ENCODE data around the gene DDIT3.

GRCh38 chr12:57568838-57569237 is 48.5 kb upstream of the DDIT3 start:
- TF ChIP-seq, protein P1, sequence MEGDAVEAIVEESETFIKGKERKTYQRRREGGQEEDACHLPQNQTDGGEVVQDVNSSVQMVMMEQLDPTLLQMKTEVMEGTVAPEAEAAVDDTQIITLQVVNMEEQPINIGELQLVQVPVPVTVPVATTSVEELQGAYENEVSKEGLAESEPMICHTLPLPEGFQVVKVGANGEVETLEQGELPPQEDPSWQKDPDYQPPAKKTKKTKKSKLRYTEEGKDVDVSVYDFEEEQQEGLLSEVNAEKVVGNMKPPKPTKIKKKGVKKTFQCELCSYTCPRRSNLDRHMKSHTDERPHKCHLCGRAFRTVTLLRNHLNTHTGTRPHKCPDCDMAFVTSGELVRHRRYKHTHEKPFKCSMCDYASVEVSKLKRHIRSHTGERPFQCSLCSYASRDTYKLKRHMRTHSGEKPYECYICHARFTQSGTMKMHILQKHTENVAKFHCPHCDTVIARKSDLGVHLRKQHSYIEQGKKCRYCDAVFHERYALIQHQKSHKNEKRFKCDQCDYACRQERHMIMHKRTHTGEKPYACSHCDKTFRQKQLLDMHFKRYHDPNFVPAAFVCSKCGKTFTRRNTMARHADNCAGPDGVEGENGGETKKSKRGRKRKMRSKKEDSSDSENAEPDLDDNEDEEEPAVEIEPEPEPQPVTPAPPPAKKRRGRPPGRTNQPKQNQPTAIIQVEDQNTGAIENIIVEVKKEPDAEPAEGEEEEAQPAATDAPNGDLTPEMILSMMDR (IDR thresholded peaks at IDR 0.05; ENCODE audit: poor library complexity, severe bottlenecking), result no peak
- TF ChIP-seq EZH2 (IDR thresholded peaks at IDR 0.05; ENCODE audit: borderline replicate concordance, insufficient read depth, low read length, poor library complexity, severe bottlenecking) (no peak), POLR2AphosphoS5 (IDR thresholded peaks at IDR 0.05) (no peak), TAF1 (IDR thresholded peaks at IDR 0.05; ENCODE audit: low read depth) (no peak), EP300 (conservative IDR thresholded peaks at IDR 0.05; ENCODE audit: poor library complexity, severe bottlenecking) (no peak), SMC3 (conservative IDR thresholded peaks at IDR 0.05; ENCODE audit: poor library complexity) (no peak), RAD21 (conservative IDR thresholded peaks at IDR 0.05) (no peak), MXI1 (conservative IDR thresholded peaks at IDR 0.05; ENCODE audit: poor library complexity, severe bottlenecking) (no peak)
- TF ChIP-seq, protein P2, sequence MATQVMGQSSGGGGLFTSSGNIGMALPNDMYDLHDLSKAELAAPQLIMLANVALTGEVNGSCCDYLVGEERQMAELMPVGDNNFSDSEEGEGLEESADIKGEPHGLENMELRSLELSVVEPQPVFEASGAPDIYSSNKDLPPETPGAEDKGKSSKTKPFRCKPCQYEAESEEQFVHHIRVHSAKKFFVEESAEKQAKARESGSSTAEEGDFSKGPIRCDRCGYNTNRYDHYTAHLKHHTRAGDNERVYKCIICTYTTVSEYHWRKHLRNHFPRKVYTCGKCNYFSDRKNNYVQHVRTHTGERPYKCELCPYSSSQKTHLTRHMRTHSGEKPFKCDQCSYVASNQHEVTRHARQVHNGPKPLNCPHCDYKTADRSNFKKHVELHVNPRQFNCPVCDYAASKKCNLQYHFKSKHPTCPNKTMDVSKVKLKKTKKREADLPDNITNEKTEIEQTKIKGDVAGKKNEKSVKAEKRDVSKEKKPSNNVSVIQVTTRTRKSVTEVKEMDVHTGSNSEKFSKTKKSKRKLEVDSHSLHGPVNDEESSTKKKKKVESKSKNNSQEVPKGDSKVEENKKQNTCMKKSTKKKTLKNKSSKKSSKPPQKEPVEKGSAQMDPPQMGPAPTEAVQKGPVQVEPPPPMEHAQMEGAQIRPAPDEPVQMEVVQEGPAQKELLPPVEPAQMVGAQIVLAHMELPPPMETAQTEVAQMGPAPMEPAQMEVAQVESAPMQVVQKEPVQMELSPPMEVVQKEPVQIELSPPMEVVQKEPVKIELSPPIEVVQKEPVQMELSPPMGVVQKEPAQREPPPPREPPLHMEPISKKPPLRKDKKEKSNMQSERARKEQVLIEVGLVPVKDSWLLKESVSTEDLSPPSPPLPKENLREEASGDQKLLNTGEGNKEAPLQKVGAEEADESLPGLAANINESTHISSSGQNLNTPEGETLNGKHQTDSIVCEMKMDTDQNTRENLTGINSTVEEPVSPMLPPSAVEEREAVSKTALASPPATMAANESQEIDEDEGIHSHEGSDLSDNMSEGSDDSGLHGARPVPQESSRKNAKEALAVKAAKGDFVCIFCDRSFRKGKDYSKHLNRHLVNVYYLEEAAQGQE (IDR thresholded peaks at IDR 0.05; ENCODE audit: borderline replicate concordance), result no peak
